GM18951 (cell line): Measurements from ENCODE around the gene PHOX2A.

Source experiments
- POLR2A ChIP-seq: IDR thresholded peaks from 4 replicates; pipeline ENCODE4 v1.6.1; 2011; ENCODE audit warnings: mild to moderate bottlenecking; ENCODE audit not compliant: insufficient read length, insufficient read depth; ENCODE audit errors: extremely low read depth
- in situ Hi-C: fragments of 300-500 bp; cut with MboI; formaldehyde crosslinking; loops from one replicate; pipeline ENCODE4 v1.12.0; 2022; ENCODE audit warnings: low sequenced_read_pairs, mixed read lengths, inconsistent platforms; ENCODE audit not compliant: unreplicated experiment

Gene PHOX2A

GRCh38 chr11:72263361-72263760 is 19.4 kb upstream of the PHOX2A start:
- in situ Hi-C loops: no loop called here
- TF ChIP-seq POLR2A: no peak

DNA sequence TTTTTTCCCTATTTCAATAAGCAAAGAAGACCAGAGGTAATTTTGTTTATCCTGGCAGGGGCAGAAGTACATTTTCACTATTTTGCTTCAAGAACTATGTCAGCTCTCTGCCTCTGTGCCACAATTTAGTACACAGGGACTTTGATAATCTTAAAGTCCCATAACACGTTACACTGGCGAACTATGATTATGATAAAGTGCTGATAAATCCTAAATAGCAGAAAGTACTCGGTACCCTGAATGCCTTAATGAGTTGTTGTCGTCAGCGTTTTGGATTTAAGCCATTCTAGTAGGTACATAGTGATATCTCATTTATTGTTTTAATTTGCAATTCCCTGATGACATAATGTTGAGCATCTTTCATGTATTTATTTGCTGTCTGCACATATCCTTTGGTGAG is 16.6 kb upstream of the PHOX2A start:
- TF ChIP-seq POLR2A: no peak
- in situ Hi-C loops: no loop called here

DNA sequence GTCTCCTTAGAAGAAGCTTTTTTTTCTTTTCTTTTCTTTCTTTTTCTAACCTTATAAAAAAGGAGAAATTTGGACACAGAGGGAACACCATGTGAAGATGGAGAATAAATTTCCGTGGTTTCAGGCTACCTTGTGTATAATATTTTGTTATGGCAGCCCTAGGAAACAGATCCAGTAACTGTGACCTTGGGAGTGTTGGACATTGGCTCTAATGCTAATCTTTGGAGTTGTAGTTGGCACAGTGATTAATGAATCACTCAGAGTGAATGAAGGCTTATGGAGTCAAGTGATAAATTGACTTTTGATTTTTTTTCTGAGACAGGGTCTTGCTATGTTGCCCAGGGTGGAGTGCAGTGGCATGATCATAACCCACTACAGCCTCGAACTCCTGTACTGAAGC is 15.5 kb upstream of the PHOX2A start:
- in situ Hi-C loops: no loop called here
- TF ChIP-seq POLR2A: no peak

GRCh38 chr11:72257570-72257969 is 13.6 kb upstream of the PHOX2A start:
- no peak for TF ChIP-seq POLR2A
- in situ Hi-C loops: no loop called here

GRCh38 chr11:72254299-72254993 is 10.5 kb upstream of the PHOX2A start:
- TF ChIP-seq POLR2A: no peak
- in situ Hi-C loops: no loop called here

DNA sequence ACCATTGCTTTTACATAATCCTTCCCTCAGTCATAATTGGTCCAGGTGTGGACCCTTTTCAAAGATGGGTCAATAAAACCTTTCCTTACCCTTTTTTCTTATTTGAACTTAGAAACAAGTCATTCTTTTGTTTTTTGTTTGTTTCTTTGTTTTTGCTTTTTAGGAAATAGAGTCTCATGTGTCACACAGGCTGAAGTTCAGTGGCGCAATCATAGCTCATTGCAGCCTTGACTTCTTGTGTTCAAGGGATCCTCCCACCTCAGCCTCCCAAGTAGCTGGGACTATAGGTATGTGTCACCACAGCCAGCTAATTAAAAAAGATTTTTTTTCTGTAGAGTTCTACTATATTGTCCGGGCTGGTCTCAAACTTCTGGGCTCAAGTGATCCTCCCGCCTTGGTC is 9.4 kb upstream of the PHOX2A start:
- in situ Hi-C loops: no loop called here
- TF ChIP-seq POLR2A: no peak

DNA sequence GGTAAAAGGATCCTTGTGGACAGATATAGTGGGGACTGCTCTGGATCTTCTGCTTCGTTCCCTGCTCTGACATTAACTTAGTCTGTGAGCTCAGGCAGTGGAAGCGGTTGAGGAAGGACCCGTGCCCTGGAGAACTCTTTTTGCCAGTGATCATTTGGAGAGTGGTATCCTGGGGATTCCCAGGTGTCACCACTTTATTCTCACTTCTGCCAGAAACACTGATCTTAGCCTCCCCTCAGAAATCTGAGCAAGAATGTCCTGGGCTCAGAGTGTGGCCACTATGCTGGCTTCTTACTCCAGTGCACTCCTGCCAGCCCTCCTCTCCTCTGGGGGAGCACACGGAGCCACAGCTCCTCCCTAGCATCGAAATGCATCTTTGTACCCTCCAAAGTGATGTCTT is 7.6 kb upstream of the PHOX2A start:
- TF ChIP-seq POLR2A: no peak

GRCh38 chr11:72250661-72251464 is 6.9 kb upstream of the PHOX2A start:
- in situ Hi-C loops: no loop called here
- TF ChIP-seq POLR2A: no peak

More for the DNA sequence above, 7.6 kb upstream of the PHOX2A start:
- in situ Hi-C loops: no loop called here

DNA sequence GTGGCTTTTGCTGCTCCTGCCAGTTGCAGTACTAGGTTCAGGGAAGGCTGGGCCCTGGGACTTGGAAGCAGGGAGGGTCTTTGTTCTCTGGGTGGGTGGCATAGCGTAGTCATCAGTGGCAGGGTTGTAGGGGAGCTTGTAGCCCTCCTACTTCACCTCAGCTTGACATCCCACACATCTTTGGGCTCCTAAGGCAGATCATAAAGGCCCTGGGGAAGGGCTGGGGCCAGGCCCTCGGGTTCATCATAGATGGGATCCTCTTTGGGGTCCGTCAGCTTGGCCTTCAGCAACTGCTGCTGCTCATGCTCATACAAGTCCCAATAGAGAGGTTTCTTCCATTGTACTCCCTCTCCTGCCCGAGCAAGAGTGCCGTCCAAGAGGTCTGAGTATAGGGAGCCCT is 6.0 kb upstream of the PHOX2A start:
- no peak for TF ChIP-seq POLR2A
- in situ Hi-C loops: no loop called here

GRCh38 chr11:72247584-72247983 is 3.6 kb upstream of the PHOX2A start:
- in situ Hi-C loops: no loop called here
- TF ChIP-seq POLR2A: no peak

- no peak for TF ChIP-seq POLR2A
- in situ Hi-C loops: no loop called here
Observed at GRCh38 chr11:72245263-72245816, 1.4 kb upstream of the PHOX2A start.

DNA sequence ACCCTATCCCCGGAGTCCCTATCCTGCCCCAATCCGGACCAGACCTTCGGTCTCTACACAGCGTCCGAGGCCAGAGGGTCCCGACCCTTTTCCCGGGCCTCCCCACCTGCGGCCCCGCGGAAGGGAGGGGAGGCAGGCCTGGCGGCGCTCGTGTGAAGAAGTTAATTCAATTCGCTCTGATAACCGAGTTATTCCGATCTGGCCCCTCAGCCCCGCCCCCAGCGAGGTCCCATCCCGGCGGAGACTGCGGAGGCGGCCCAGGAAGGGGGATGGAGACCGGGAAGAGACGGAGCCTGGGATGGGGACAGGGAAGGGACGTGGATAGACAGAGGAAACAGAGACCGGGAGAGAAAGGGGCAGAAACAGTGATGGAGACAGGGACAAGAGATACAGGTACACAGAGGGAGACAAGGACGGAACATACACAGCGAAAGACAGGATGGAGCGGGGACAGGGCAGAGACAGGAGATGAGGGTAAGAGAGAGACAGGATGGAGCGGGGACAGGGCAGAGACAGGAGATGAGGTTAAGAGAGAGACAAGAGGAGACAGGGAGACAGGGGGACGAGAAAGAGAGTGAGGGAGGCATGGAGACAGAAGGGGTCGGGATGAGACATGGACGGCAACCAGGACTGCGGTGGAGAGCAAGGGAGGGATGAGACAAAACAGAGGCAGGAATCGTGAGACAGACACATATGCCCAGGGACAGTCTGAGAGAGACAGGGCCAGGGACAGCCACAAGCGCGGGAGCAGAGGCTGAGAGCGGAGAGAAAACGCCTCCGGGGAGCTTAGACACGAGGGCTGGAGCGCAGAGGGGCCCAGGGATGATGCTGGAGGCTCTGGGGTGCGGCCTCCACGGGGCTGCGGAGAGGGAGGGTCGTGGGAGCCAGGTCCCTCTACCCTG is 636 bp upstream of the PHOX2A start:
- in situ Hi-C loops: no loop called here
- TF ChIP-seq POLR2A: no peak
